IPS DF 6.9 (cell line): ENCODE data around the gene CHM.

Experiments
- DNase-seq: peaks from one replicate; pipeline ENCODE4 v3.0.0-alpha.2; 2013; ENCODE audit warnings: low read depth, low spot score
- H3K27ac ChIP-seq: one replicate; pipeline ENCODE4 v1.5.1; 2013; ENCODE audit warnings: low read length, control low read depth
- H3K27me3 ChIP-seq: 2 replicates; pipeline ENCODE4 v1.6.1; 2013; ENCODE audit warnings: mild to moderate bottlenecking, low read length; ENCODE audit not compliant: control insufficient read depth, insufficient read depth
- H3K36me3 ChIP-seq: 2 replicates; pipeline ENCODE4 v1.6.1; 2013; ENCODE audit warnings: low read length; ENCODE audit not compliant: control insufficient read depth, insufficient read depth
- H3K4me1 ChIP-seq: 2 replicates; pipeline ENCODE4 v1.6.1; 2013; ENCODE audit warnings: low read length; ENCODE audit not compliant: control insufficient read depth, insufficient read depth
- H3K4me3 ChIP-seq: 2 replicates; pipeline ENCODE4 v1.5.1; 2013; ENCODE audit warnings: mild to moderate bottlenecking, low read length
- H3K9me3 ChIP-seq: 2 replicates; pipeline ENCODE4 v1.6.1; 2013; ENCODE audit warnings: low read length, inconsistent platforms; ENCODE audit not compliant: control insufficient read depth, insufficient read depth
- WGBS: extraction: QIAGEN DNeasy Blood & Tissue Kit; methylation state at CpG from one replicate; pipeline ENCODE4 v1.1.7; 2013; ENCODE audit warnings: mixed read lengths, missing lambda C conversion rate; ENCODE audit not compliant: insufficient read length, insufficient coverage; 5-methylcytosine and 5-hydroxymethylcytosine counted together

The CHM gene

DNA sequence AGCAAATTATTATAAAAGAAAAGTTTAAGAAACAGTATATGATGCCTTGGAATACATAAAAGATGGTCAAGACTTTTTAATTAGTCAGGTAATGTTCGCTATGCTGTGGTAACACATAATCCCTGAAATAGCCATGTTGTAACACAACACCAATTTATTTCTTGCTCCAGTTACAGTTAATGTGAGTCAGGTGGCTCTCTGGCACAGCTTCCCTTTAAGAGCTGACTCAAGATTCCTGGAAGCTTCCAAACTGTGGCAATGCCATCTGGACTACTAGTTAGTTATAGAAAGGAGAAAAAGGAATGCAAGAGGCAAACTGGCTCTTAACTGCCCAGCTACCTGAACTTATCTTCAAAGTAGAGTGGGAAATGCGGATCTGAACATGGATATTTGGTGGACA lies 210.5 kb downstream of the CHM start:
- no peaks in the 10 kb centered on the region for H3K36me3 ChIP-seq
- no CpG with 5 or more reads among the region's 2 CpGs for WGBS
- H3K4me3 ChIP-seq = no peak overlapping the region
- no peaks in the 10 kb centered on the region for H3K27me3 ChIP-seq
- no peak overlapping the region for H3K27ac ChIP-seq
- H3K4me1 ChIP-seq = no peaks in the 10 kb centered on the region
- no peak for DNase-seq
- no peaks in the 10 kb centered on the region for H3K9me3 ChIP-seq

DNA sequence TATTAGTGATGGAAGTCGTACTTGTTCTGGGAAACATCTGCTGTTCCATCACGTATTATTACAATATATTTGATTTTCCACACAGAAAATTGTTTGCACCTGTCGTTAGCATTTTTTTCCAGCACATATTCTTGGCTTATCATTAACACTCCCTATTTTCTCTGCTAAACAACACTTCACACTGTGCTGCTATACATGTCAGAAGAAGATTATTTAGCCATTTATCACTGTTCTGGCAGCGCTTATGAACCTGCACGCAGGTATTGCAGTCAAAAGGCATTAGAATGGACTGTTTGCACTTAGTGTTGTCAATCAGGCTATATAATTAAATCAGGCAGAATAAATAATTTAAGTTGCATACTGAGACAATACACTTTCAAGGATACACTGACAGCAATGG lies 218.6 kb downstream of the CHM start:
- Histone ChIP-seq H3K27me3 (no peaks in the 10 kb centered on the region), H3K9me3 (no peaks in the 10 kb centered on the region), H3K4me3 (no peak overlapping the region), H3K36me3 (no peaks in the 10 kb centered on the region), H3K4me1 (no peaks in the 10 kb centered on the region), H3K27ac (no peak overlapping the region)
- no CpG with 5 or more reads among the region's 5 CpGs for WGBS
- no peak for DNase-seq

- Histone ChIP-seq H3K27me3 (no peaks in the 10 kb centered on the region), H3K36me3 (no peaks in the 10 kb centered on the region), H3K4me1 (no peaks in the 10 kb centered on the region), H3K4me3 (no peak overlapping the region), H3K27ac (no peak overlapping the region), H3K9me3 (no peaks in the 10 kb centered on the region; the same call in 1 of the 2 replicates)
- no peak for DNase-seq
- WGBS = no CpG with 5 or more reads among the region's 6 CpGs
Measured at GRCh38 chrX:85815203-85815751, 232.1 kb downstream of the CHM start.
